ENCODE results near the gene INHBA.

- TF ChIP-seq, protein P1, sequence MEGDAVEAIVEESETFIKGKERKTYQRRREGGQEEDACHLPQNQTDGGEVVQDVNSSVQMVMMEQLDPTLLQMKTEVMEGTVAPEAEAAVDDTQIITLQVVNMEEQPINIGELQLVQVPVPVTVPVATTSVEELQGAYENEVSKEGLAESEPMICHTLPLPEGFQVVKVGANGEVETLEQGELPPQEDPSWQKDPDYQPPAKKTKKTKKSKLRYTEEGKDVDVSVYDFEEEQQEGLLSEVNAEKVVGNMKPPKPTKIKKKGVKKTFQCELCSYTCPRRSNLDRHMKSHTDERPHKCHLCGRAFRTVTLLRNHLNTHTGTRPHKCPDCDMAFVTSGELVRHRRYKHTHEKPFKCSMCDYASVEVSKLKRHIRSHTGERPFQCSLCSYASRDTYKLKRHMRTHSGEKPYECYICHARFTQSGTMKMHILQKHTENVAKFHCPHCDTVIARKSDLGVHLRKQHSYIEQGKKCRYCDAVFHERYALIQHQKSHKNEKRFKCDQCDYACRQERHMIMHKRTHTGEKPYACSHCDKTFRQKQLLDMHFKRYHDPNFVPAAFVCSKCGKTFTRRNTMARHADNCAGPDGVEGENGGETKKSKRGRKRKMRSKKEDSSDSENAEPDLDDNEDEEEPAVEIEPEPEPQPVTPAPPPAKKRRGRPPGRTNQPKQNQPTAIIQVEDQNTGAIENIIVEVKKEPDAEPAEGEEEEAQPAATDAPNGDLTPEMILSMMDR (conservative IDR thresholded peaks at IDR 0.05; ENCODE audit: low read depth in 2 of 2), result no peak
- TF ChIP-seq JUNB (IDR thresholded peaks at IDR 0.05; ENCODE audit: unreplicated experiment) (no peak), POLR2AphosphoS5 (IDR thresholded peaks at IDR 0.05; ENCODE audit: low read depth) (no peak), EZH2 (IDR thresholded peaks at IDR 0.05; ENCODE audit: low read depth, unreplicated experiment) (no peak), EZH2phosphoT487 (IDR thresholded peaks at IDR 0.05; ENCODE audit: unreplicated experiment) (no peak), CREB1 (CRISPR knock-in tag; IDR thresholded peaks at IDR 0.05; ENCODE audit: low read depth) (no peak), REST (IDR thresholded peaks at IDR 0.05; ENCODE audit: unreplicated experiment) (no peak), STAT1 (IDR thresholded peaks at IDR 0.05; ENCODE audit: unreplicated experiment) (no peak), NANOG (IDR thresholded peaks at IDR 0.05; ENCODE audit: borderline replicate concordance) (no peak)
- TF ChIP-seq, protein P2, sequence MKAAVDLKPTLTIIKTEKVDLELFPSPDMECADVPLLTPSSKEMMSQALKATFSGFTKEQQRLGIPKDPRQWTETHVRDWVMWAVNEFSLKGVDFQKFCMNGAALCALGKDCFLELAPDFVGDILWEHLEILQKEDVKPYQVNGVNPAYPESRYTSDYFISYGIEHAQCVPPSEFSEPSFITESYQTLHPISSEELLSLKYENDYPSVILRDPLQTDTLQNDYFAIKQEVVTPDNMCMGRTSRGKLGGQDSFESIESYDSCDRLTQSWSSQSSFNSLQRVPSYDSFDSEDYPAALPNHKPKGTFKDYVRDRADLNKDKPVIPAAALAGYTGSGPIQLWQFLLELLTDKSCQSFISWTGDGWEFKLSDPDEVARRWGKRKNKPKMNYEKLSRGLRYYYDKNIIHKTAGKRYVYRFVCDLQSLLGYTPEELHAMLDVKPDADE (IDR thresholded peaks at IDR 0.05), result no peak
These were observed 43.4 kb downstream of the INHBA start for GRCh38 chr7:41659539-41659938.
